Pons (tissue), 1 donor: ENCODE data around the gene ZFHX3.

Experiments used
- DNase-seq: peaks from one replicate; pipeline ENCODE4 v3.0.0-alpha.2; 2016; ENCODE audit warnings: low spot score

Gene ZFHX3

GRCh38 chr16:73040735-73041402 is 7.1 kb downstream of the ZFHX3 start:
- DNase-seq, result no peak

GRCh38 chr16:73040136-73040535 is 7.8 kb downstream of the ZFHX3 start:
- DNase-seq, result no peak

DNA sequence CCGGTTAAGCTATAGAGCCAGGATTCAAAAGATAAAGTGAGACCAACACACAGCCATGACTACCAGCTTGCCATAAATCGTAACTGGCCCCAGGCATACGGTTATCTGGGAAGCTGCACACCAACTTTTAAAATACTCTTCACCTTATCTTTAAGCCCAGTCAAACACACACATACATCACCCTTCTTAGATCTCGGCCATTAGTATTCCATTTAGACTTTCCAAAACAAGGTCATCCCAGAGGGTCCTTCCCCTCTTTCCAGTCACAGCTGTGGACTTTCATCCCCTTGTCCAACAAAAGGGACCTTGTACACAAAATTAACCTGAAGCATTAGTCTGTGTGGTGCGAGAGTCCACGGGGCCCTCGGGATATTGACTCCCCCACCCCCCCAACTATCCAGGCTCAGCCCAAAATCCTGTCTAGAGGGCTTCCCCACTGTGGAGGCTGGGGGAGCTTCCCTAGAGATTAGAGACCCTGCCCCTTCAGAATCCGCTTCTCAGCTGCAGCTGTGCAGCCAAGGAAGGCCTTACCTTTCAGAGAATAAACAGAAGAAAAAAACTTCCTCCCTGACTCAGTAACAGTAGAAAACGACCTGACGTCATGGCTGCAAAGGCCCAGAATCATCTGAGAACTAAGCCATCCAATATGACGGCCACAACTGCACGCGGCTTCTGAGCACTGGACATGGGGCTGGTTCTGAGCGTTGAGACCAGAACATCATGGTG is 9.9 kb downstream of the ZFHX3 start:
- DNase-seq, result no peak

GRCh38 chr16:73037331-73037745 is 10.6 kb downstream of the ZFHX3 start:
- no peak for DNase-seq

- DNase-seq, result peak; percentile 38
Measured at GRCh38 chr16:73036074-73036826, 11.7 kb downstream of the ZFHX3 start.

- DNase-seq, result no peak
Measured at GRCh38 chr16:73034374-73034773, 13.6 kb downstream of the ZFHX3 start.

GRCh38 chr16:73033271-73033998 is 14.5 kb downstream of the ZFHX3 start:
- DNase-seq, result no peak

DNA sequence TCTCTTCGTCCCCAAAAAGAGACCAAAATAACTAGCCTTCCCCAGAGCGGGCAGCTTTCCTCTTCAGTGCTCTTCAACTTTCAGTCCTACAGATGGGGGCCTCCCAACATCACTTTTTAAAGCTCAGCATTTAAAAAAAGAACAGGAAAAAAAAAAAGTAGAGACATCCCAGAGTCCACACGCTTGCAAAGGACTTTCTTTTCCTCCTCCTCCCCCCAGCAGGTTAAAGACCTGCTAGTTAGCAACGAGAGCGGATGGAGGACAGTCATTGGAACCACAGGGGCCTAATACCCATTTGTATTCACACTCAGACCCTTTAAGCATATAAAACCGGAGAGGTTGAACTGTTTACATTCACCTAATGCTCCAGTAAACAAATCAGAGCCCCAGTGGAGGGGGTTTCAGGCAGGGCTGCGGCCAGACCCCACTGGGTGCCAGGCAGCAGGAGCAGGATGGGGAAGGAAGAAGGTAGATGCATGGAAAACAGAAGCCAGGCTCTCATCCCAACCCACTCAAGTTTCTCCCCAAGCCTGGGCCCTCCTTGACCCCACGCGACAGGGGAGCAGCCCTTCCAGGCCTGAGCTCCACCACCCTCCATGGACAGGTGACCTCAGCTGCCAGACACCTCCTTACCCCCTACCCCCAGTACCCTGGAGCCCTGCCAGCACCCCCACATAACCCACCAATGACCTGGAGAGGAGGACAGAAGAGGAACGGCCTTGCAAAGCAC is 15.2 kb downstream of the ZFHX3 start:
- peak; percentile 75 for DNase-seq

DNA sequence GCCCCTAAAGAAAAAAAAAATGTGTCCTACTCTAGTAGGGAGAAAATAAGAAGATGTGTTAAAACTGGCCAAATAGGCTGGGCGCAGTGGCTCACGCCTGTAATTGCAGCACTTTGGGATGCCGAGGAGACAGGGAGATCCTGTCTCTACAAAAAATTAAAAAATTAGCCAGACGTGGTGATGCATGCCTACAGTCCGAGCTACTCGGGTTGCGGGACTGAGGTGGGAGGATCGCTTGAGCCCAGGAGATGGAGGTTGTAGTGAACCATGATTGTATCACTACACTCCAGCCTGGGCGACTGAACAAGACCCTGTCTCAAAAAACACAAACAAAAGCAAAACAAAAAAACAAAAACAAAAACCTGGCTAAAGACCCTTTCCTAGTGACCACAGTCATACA is 15.9 kb downstream of the ZFHX3 start:
- no peak for DNase-seq

GRCh38 chr16:73031155-73031866 is 16.6 kb downstream of the ZFHX3 start:
- DNase-seq, result no peak

DNA sequence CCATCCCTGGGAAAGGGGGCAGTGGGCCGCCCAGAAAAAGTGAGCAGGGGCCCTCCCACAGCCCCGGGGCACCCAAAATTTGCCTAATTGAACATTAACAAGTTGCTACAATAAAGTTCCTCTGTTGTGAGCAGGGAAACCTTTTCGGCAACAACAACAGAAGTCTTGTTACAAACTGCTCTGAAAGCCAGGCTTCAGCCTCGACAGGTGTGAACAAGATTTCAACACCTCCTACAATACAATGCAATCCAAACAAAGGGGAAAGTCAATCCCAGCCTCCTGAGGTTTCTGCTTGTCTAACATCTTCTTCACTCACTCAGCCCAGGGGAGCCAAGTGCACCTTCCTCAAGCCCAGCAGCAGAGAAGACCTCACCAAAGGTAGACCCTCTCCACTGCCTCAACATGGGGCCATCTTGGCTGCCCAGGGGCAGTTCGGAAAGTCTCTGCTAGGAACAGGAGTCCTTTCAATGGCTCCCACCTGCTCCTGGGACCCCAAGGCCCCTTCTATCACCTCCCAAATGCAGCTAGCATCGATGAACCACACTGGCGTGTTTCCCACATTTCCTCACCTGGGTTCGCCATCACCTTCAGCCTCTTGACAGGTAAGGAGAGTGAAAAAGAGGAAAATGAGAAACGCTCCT is 19.1 kb downstream of the ZFHX3 start:
- DNase-seq, result no peak

- no peak for DNase-seq
Measured at GRCh38 chr16:73028263-73028662, 19.7 kb downstream of the ZFHX3 start.

- DNase-seq, result no peak
Measured at GRCh38 chr16:73027685-73028111, 20.2 kb downstream of the ZFHX3 start.

DNA sequence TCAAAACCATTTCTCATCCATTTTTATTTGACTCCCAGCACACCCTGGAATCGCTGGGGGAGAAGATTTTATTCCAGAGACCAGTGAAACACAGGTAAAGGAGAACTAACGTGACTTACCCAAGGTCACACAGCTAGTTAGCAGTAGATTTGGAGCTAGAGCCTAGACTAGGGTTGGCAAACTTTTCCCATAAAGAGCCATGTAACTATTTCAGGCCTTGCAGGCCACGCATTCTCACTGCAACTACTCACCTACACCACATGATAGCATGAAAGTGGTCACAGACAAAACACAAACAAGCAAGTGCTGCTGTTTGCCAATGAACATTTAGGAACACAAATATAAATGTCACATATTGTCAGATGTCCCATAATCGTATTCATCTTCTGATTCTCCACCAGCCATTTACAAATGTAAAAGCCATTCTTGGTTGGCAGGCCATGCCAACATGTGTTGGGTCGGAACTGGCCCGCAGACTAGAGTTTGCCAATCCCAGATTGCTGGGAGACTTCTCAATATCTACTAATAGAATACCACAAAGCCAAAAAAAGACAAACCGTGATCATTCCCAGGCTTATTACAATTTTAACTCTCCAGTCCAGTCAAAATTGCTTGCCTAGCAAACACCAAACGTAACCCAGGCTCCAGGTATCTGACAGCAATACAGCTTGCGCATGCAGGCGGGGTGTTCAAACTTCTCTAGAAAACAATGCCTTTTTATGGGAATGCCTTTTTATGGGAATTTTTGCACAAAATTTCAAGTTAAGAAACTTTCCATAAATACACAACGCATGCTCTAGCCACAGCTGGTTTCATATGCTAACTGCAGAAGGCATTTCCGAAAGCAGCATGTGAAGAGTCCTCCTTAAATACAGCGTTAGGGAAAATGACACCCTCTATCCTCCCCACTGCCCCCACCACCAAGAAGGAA is 20.9 kb downstream of the ZFHX3 start:
- DNase-seq, result no peak

- no peak for DNase-seq
Measured at GRCh38 chr16:73025856-73026210, 22.1 kb downstream of the ZFHX3 start.

- DNase-seq, result no peak
Measured at GRCh38 chr16:73025151-73025855, 22.6 kb downstream of the ZFHX3 start.

DNA sequence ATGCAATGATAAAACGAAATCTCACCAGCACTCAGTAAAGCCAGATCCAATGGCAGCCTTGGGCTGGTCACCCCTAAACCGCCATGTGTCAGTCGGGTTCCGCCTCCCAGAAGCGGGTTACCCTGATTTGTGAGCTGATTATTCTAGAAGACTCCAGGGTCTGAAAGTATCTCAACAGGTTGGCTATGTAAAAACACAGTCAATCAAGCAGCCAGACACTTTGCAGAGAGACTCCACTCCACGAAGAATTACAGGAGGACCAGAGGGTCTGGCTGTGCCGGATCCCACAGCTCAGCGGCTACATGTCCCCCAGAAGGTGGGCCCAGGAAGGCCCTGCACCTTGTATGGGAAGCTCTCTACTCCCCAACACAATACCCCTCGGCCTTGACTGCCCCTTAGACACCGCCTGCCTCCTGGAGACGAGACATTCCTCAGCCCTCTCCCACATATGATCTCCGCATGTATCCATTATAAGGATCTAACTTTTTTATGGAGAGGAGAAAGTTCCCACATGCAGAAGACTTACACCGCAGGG is 23.3 kb downstream of the ZFHX3 start:
- DNase-seq, result no peak

DNA sequence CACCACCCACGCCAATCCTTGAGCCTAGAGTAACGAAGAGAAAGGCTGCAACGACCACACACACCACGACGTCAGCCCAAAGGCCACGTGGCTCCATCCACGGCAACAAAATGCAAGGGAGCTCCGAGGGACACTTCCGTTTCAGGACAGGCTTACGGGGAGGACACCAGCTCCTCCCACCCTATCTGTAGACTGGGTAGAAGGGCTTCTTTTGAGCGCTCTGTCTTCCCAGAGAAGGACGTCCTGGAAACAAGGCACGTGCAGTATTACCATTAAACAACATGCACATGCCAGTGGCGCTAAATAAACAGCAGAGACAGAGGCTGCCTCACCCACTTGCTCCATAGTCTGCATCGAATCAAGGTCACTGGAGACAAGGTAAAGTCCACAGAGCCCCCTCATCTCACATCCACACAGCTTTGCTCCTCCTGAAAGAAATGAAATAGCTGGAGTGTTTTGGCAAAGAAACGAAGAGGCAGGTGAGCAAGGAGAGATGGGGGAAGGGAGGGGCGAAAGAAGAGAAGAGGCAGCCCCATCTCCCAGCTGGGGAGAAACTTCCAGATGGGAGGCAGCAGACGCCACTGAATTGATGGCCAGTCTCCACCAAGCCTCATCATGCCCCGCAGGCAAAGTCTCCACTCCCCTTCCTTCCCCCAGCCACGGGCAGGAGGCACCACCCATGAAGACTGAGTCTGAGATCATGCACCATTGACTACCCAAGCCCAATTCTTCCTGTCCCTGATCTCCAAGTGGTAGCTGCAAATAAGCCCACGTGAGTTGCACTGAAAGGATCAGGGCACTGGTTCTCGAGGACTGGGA is 24.0 kb downstream of the ZFHX3 start:
- no peak for DNase-seq
